Stomach (tissue), 19 donors: ENCODE results near the gene NRROS. TPM values are rescaled to one million over a fixed set of nuclear protein-coding genes. Genes with fewer than 3 reads are reported as not detected.
A peak's percentile ranks its signal among the peaks of the same experiment; 100 is the strongest.
"Not testable (repeated sequence)": the region's sequence is repeated elsewhere in the genome, so short reads cannot be mapped to it uniquely, and the experiment has no call there.

ENCODE experiments used
- DNase-seq, 2 donors: peaks; one replicate each; pipeline versions ENCODE4 v3.0.0 to v3.0.0-alpha.2; 2013 to 2019
- H3K27ac ChIP-seq, 5 donors: fragments of 200-600 bp in 4 of 5; sonication (generic) in 4 of 5; one replicate each; pipeline ENCODE4 v1.5.1; 2013 to 2019; ENCODE audit warnings: mild to moderate bottlenecking in 1 of 5, moderate library complexity in 1 of 5
- H3K27me3 ChIP-seq, 3 donors: fragments of 200-600 bp; sonication (generic); one replicate each; pipeline ENCODE4 v1.5.1; 2017 to 2019; ENCODE audit warnings: mixed run types in 1 of 3
- H3K36me3 ChIP-seq, 4 donors: fragments of 200-600 bp; sonication (generic); 1 replicate in 3 of 4; 2 replicates in 1 of 4; pipeline ENCODE4 v1.5.1; 2016 to 2019
- H3K4me1 ChIP-seq, 4 donors: fragments of 200-600 bp; sonication (generic); one replicate each; pipeline ENCODE4 v1.5.1; 2016 to 2019
- H3K4me3 ChIP-seq, 4 donors: fragments of 200-600 bp; sonication (generic) in 3 of 4; one replicate each; pipeline ENCODE4 v1.5.1; 2016 to 2019; ENCODE audit warnings: mild to moderate bottlenecking in 1 of 4
- H3K9me3 ChIP-seq, 4 donors: fragments of 200-600 bp; sonication (generic); one replicate each; pipeline ENCODE4 v1.5.1; 2016 to 2019
- CTCF ChIP-seq, 7 experiments: fragments of 450-650 bp in 4 of 7; fragments of 200-600 bp in 3 of 7; sonication (generic) in 3 of 7; IDR thresholded peaks; one replicate each; pipeline ENCODE4 v1.5.1; 2016 to 2019; ENCODE audit warnings: antibody characterized with exemption in 7 of 7, control low read depth in 2 of 7, mild to moderate bottlenecking in 1 of 7
- EP300 ChIP-seq: sonication (generic); formaldehyde crosslinking; IDR thresholded peaks from one replicate; pipeline ENCODE4 v1.6.1; 2017; ENCODE audit warnings: antibody characterized with exemption
- POLR2A ChIP-seq, 4 donors: fragments of 450-650 bp; IDR thresholded peaks; one replicate each; pipeline ENCODE4 v1.6.1; 2016; ENCODE audit warnings: antibody characterized with exemption in 4 of 4, control low read depth in 2 of 4, mild to moderate bottlenecking in 1 of 4, moderate library complexity in 1 of 4
- POLR2AphosphoS5 ChIP-seq, 3 donors: sonication (generic); formaldehyde crosslinking; IDR thresholded peaks; one replicate each; pipeline ENCODE4 v1.6.1; 2016; ENCODE audit warnings: antibody characterized with exemption in 3 of 3
- WGBS, 5 donors: extraction: QIAGEN DNeasy Blood & Tissue Kit in 3 of 5; methylation state at CpG; one replicate each; pipeline versions ENCODE4 v1.1.5 to v1.1.7; 2013 to 2018; 5-methylcytosine and 5-hydroxymethylcytosine counted together
- intact Hi-C: fragments of 100-400 bp; cut with DNase I; formaldehyde crosslinking; loops from one replicate; pipeline ENCODE4 v1.15.1; 2023; ENCODE audit warnings: low total_unique reads
- long read RNA-seq, 10 donors: transcript quantifications; one replicate each; lab custom pipeline, GENCODE V29; 2026
- polyA plus RNA-seq, 3 donors: library from polyadenylated mRNA; stranded (reverse); fragments of 200-250 nt; gene quantifications; one replicate each; pipeline ENCODE4 v1.2.3, GENCODE V29; 2013
- total RNA-seq, 5 donors: library from RNA; depleted of rRNA; stranded (reverse); fragments of >200 nt; gene quantifications; one replicate each; pipeline versions ENCODE4 v1.1.0 to v1.2.3, GENCODE V29; 2014 to 2016
- donor health status: healthy with polysubstance abuse.
- donor health status: Bipolar disorder and iron deficiency.
- donor health status: healthy.

NRROS gene
- total RNA-seq (1 to 10 TPM in 3 of 5 donors, under 1 TPM in 1, not detected in 1; 0.45 to 5.5 (median 1.6) TPM), polyA plus RNA-seq (1 to 10 TPM in 2 of 3 donors, under 1 TPM in 1; 0.85 to 1.4 (median 1.3) TPM)
- long read RNA-seq, donor 1, partial matches to known transcripts, result 0 of 1 reads
- long read RNA-seq, donor 1, other reads (novel, unspliced or antisense), result 0 of 1 reads
- long read RNA-seq, donor 2, partial matches to known transcripts, result 0 of 2 reads
- long read RNA-seq, donor 2, other reads (novel, unspliced or antisense), result 0 of 2 reads
- long read RNA-seq, donor 3, partial matches to known transcripts, result 0 of 1 reads
- long read RNA-seq, donor 3, other reads (novel, unspliced or antisense), result 0 of 1 reads
- long read RNA-seq, donor 4, result 0 reads
- long read RNA-seq, donor 5, result 0 reads
- long read RNA-seq, donor 6, result 0 reads
- long read RNA-seq, donor 7, result 0 reads
- long read RNA-seq, donor 8, result 0 reads
- long read RNA-seq, donor 9, partial matches to known transcripts, result 0 of 1 reads
- long read RNA-seq, donor 9, other reads (novel, unspliced or antisense), result 0 of 1 reads
- long read RNA-seq, donor 10, result 0 reads

GRCh38 chr3:196639483-196640296 is at the start of gene NRROS:
NRROS (plus strand) TSS chr3:196639694; CDS start chr3:196654540, 14,846 bp downstream.
- peaks cover 0 to 41% (median 12%) of the 10 kb centered on the region in 4 donors for H3K4me1 ChIP-seq
- no peaks in the 10 kb centered on the region for H3K36me3 ChIP-seq
- H3K27ac ChIP-seq, result peak within 1 kb of the TSS; percentile 41 to 84 (median 80)
- peaks cover 0 to 16% (median 7%) of the 10 kb centered on the region in 3 donors for H3K27me3 ChIP-seq
- DNase-seq, result peak; percentile 65 to 88
- H3K9me3 ChIP-seq, result no peaks in the 10 kb centered on the region
- intact Hi-C loops, result no loop called here
- no peak for TF ChIP-seq EP300
- no peak for TF ChIP-seq CTCF (IDR thresholded peaks at IDR 0.05)
- peak in 1 of 3 donors; percentile 30 for TF ChIP-seq POLR2AphosphoS5 (IDR thresholded peaks at IDR 0.05)
- H3K4me3 ChIP-seq, result peak within 1 kb of the TSS; percentile 51 to 62 (median 58)
- 3 to 18% (median 4%) methylated on average over 9 to 65 of the region's 65 CpGs for WGBS, 5 donors

GRCh38 chr3:196590279-196590678 is 49.2 kb upstream of the NRROS start:
- peaks cover 0 to 21% (median 14%) of the 10 kb centered on the region in 4 donors for H3K36me3 ChIP-seq
- DNase-seq, result no peak
- no peaks in the 10 kb centered on the region for H3K4me1 ChIP-seq
- H3K4me3 ChIP-seq, result no peak overlapping the region
- no peak overlapping the region for H3K27ac ChIP-seq
- intact Hi-C loops, result no loop called here
- H3K27me3 ChIP-seq, result peaks cover 0 to 4% (median 0%) of the 10 kb centered on the region in 3 donors
- H3K9me3 ChIP-seq, result no peaks in the 10 kb centered on the region
- WGBS, 5 donors, result 72 to 92% (median 85%) methylated on average over 5 of the region's 5 CpGs
- TF ChIP-seq POLR2AphosphoS5 (IDR thresholded peaks at IDR 0.05) (no peak), EP300 (no peak), CTCF (IDR thresholded peaks at IDR 0.05) (no peak), POLR2A (IDR thresholded peaks at IDR 0.05) (no peak)

GRCh38 chr3:196596355-196596754 is 43.1 kb upstream of the NRROS start:
- peak overlapping the region in 2 of 4 donors; percentile 13 to 37 for H3K4me3 ChIP-seq
- H3K9me3 ChIP-seq, result no peaks in the 10 kb centered on the region
- WGBS, 5 donors, result 26 to 56% (median 43%) methylated on average over 5 of the region's 5 CpGs
- no peaks in the 10 kb centered on the region for H3K36me3 ChIP-seq
- H3K27ac ChIP-seq, result no peak overlapping the region
- H3K27me3 ChIP-seq, result peaks cover 0 to 4% (median 0%) of the 10 kb centered on the region in 3 donors
- H3K4me1 ChIP-seq, result peaks cover 0 to 7% (median under 1%) of the 10 kb centered on the region in 4 donors
- DNase-seq, result no peak
- TF ChIP-seq EP300 (no peak), POLR2A (IDR thresholded peaks at IDR 0.05) (no peak), CTCF (IDR thresholded peaks at IDR 0.05) (no peak), POLR2AphosphoS5 (IDR thresholded peaks at IDR 0.05) (no peak)
- intact Hi-C loops, result no loop called here

GRCh38 chr3:196597971-196598733 is 41.3 kb upstream of the NRROS start:
- peak in 1 of 2 donors; percentile 8 for DNase-seq
- H3K4me1 ChIP-seq, H3K36me3 ChIP-seq, H3K27me3 ChIP-seq, intact Hi-C loops, H3K9me3 ChIP-seq: not testable (repeated sequence)
- H3K4me3 ChIP-seq, result peak overlapping the region in 3 of 4 donors; percentile 15 to 37 (median 31)
- 60 to 89% (median 66%) methylated on average over 22 to 25 of the region's 25 CpGs for WGBS, 5 donors
- H3K27ac ChIP-seq, result peak overlapping the region in 1 of 5 donors; percentile 24
